HG03045 (cell line): ENCODE results near the gene SLC16A6.
A peak's percentile ranks its signal among the peaks of the same experiment; 100 is the strongest.
"Not testable (repeated sequence)": the region's sequence is repeated elsewhere in the genome, so short reads cannot be mapped to it uniquely, and the experiment has no call there.

Experiments used
- ATAC-seq: cut with Tn5 transposase; IDR thresholded peaks from one replicate; pipeline ENCODE4 v1.9.1; 2021; ENCODE audit warnings: mild to moderate bottlenecking, moderate library complexity; ENCODE audit not compliant: unreplicated experiment

Gene SLC16A6

DNA sequence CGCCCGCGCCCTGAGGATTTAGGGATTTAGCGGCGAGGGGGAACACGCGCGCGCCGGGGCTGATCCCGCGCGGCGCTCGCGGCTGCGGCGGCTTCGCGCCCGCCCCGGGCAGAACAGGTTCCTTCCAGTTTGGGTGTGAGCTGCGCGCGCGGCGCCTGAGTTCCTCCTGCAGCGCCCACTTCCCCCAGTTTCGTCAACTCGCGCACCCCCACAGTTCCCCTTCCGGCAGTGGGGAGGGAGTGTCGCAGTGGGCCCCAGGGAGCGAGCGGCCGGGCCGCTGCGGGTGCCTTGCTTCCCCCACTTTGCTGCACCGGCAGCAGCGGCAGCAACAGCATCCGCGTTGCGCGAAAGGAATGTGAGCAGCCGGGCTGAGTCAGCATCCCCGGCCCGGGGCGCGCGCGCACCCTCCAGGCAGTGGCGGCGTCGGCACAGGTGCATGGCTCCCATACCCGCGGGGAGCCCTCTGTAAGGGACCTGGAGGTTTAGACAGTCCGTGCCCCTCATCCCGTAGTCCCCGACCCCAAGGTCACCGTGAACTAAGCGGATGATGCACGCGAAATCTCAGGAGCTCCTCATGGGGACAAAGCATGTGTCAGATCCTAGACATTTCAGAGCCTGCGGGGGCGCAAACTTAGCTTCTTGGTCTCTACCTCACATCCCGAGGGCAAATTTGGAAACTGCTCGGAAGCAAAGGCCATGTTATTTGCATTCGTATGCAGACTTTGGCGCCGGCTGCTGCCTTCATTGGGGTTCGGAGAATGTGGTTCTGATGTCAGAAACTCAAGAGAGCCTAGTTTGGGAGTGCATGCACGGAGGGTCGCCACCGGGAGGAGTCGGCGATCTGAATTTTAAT lies 1.1 kb upstream of the SLC16A6 start:
- ATAC-seq = peak; percentile 64

DNA sequence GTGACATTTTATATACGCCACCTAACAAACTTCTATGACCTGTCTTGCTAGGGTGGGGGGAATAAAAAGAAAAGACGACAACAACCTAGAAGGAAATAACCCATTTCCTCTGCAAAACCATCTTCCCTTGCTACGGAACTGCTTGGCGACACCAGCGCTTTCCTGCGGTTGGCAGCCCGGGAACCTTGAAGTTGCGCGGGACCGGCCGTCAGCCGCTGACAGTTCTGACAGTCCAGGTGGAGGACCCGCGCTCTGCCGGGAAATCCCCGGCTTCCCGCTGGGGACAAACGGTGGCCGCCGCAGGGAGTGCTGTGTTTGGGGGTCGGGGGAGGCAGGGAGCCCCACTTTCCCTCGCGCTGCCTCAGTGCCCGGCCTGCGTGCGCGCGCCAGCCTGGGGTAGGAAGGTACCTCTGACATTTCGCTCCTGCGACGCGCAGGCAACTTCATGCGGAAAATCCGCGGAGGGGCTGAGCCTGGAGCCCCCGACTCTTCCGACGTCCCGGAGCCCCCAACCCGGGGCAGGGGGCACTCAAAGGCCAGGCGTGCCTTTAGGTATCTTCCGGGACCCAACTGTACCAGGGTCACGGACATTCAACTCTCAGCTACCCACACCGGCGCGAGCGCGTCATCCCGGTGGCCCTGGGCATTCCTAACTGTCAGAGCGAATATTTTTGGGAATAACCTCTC lies 516 bp downstream of the SLC16A6 start:
- ATAC-seq = no peak

DNA sequence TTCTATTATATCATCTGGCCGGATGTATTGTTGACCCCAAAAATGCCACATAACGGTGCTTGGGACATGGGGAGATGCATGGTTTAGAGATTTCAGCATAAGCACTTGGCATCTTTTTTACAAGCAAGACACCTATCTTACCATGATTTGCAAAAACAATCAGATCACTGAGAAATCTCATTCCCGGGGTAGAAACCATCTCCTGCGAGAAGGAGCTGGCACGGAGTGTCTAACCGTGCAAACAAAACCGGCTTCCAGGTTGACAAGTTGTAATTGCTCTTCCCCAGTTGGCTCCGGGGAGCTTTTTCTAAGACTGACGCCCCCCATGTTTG lies 1.0 kb downstream of the SLC16A6 start:
- no peak for ATAC-seq

DNA sequence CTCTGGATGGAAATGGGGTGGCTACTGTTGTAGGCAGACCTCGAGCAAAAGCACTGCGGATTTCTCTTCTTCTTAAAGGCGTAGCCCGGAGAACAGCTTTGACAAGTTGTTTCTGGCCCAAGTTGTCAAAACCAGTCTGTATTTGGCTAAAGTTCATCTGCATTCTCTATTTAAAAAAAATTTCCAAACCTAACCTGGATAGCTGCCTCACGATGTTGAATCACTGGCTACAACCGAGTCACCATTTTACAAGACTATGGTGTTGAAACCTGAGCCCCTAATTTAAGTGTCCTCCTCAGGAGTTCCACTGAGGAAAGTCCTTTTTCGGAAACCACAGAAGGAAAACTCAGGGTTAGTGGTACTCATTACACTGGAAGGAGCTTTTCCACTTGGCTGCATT lies 1.5 kb downstream of the SLC16A6 start:
- ATAC-seq = no peak

DNA sequence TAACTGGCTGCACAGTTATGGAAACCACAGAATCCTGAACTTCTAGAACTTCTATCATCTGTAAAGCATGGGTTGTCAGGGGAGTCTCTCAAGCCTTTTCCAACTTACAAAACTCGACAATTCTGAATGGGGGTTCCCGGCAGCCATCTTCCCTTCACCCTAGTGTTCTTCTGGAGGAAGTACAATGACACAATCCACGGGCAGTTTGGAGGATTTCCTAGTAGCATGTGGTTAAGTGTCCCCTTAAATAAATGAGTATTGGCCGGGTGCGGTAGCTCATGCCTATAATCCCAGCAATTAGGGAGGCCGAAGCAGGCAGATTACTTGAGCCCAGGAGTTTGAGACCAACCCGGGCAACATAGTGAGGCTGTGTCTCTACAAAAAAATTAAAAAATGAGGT lies 2.1 kb downstream of the SLC16A6 start:
- ATAC-seq = no peak

DNA sequence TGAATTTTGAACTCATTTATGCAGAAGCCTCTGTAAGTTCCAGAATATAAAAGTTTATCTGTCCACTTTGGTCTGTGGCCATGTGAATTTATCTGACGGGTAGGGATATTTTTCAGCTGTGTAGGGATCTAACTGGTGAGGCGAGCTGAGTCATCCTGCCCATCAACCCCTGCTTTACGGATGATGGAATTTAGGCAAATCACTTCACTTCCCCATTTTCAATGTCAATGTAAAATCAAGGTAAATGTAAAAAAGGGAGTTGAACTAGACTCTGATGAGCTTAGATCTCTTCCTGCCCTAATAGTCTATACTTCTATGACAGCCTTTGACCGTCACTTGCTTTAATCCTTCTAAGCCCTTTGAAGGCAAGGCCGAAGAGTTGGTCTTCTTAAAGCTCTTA lies 2.6 kb downstream of the SLC16A6 start:
- ATAC-seq = no peak

DNA sequence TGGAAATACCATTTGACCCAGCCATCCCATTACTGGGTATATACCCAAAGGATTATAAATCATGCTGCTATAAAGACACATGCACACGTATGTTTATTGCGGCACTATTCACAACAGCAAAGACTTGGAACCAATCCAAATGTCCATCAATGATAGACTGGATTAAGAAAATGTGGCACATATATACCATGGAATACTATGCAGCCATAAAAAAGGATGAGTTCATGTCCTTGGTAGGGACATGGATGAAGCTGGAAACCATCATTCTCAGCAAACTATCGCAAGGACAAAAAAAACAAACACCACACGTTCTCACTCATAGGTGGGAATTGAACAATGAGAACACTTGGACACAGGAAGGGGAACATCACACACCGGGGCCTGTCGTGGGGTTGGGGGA lies 9.0 kb downstream of the SLC16A6 start:
- not testable (repeated sequence) for ATAC-seq

DNA sequence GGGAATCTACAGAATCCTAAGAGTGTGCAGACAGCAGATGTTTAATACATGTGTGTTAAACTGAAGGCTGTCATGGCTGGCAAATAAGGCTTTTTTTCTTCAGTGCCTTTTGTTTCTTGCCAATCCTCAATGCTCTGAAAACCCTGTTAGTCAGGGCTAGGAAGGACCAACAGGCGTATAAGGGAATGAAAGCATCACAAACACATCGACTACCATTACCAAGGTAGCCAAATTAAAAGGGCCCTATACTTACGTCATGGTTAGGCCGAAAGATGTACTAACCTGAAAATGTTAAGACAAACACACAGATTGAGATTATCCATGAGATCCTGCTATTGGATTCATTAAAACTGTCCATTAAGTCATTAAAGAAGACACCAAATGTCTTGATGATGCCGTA lies 13.1 kb downstream of the SLC16A6 start:
- no peak for ATAC-seq

DNA sequence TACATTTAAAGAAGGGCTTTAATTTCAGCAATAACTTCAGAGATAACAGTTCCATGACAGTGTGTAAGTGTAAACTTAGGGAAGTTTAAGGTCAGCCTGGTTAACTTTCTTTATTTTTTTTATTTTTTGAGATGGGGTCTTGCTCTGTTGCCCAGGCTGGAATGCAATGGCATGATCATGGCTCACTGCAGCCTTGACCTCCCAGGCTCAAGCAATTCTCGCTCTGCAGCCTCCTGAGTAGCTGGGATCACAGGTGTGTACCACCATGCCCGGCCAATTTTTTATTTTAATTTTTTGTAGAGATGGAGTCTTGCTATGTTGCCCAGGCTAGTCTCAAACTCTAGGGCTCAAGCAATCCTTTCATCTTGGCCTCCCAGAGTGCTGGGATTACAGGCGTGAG lies 14.6 kb downstream of the SLC16A6 start:
- ATAC-seq = not testable (repeated sequence)

DNA sequence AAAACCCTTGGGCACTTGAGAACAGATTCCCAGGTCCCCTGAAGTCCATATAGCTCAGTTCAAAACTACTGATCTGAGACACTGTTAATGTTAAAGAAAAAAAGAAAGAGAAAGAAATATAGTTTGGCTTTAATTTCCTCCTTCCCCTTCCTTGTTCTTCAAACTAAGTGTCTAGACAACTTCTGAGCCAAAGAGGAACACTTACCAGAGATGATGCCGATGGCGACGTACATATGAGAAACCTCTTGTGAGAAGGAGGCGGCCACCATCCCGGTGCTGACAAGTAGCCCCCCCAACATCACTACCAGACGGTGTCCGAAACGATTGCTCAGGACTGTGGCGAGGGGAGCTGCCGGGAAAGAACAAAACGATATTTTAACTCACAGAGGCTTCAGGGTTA lies 17.2 kb downstream of the SLC16A6 start:
- no peak for ATAC-seq

DNA sequence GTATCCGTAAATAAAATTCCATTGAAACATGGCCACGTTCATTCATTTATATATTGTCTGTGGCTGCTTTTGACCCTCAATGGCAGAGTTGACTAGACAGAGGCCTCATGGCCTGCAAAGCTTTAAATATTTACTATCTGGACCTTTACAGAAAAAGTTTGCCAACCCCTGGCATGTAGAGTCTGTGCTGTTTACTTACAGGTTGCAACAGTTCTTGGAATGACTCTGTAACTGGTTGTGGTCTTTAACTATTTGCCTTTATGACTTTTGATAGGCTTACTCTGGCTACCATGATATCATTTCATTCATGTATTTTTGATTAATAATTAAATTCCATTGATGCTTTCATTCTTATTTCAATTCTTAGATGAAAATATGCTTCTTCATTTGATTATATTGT lies 25.1 kb downstream of the SLC16A6 start:
- not testable (repeated sequence) for ATAC-seq

DNA sequence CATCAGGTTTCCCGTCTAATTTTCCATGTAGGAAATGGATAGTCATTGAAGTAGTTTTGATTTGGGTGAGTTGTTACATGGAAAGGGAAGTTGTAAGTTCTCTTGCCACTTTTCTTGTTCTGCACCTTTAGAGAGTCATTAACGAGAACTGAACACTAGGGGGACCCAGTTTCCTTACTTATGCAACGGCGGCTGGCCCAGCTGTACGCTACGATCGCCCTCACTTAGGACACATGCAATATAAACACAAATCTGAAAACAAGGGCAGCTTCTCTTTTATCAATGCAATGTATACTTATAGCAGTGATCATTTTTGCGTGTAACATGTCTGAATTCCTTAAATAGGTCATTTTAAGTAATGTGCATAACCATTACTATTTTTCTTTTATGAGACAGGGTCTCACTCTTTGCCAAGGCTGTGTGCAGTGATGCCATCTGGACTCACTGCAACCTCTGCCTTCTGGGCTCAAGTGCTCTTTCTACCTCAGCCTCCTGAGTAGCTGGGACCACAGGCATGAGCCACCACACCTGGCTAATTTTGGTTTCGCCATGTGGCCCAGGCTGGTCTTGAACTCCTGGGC lies 27.7 kb downstream of the SLC16A6 start:
- peak; percentile 41 for ATAC-seq

DNA sequence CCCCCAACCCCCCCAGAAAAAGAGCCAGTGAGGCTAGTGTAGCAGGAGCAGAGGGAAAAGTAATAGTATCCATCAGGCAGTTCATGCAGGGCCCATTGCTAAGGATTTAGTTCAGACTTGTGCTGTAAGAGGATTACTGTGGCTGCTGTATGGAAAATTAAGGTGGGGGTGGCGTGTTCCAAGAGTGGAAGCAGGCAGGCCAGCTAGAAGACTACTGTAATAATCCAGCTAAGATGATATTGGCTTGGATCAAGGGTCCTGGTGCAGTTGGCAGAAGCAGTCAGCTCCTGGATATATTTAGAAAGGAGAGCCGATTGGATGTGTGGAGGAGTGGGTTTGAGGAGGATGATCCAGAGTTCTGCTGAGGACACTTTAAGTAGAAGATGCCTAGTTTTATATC lies 28.5 kb downstream of the SLC16A6 start:
- not testable (repeated sequence) for ATAC-seq

DNA sequence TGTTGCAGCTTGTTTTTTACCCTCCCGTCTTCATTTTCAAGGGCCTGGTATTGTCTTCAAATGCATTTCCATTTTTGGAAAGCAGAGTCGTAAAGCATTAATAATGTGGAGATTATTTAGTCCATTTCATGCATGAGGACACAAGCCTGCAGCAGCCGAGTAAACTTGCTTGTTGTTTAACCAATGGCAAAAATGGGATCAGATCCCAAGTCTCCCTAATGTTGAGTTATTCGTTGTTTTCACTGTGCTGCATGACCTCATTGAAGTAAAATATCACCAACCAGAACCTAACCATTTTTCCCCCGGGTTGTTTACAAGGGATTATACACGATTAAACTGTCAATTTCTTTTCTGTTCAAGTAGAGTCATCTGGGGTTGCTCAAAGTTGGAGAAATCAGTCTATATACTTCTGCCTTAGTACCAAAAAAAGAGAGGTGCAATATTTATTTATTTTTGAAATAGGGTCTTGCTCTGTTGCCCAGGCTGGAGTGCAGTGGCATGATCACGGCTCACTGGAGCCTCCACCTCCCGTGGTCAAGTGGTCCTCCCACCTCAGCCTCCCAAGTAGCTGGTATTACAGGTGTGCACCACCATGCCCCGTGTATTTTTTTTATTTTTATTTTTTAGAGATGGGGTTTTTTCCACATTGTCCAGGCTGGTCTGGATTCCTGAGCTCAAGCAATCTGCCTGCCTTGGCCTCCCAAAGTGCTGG lies 30.7 kb downstream of the SLC16A6 start:
- no peak for ATAC-seq

DNA sequence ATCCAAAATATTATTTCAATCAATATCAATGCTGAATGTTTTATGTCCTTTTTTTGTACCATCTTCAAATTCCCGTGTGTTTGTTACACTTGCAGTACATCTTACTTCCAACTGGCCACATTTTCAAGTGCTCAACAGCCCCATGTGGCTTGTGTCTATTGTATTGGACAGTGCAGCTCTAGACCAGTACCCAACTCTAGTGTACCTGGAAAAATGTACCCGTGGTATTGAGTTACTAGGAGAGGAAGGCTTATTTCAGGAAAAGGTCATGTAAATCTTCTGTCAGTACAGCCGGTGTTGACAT lies 31.3 kb downstream of the SLC16A6 start:
- ATAC-seq = not testable (repeated sequence)

DNA sequence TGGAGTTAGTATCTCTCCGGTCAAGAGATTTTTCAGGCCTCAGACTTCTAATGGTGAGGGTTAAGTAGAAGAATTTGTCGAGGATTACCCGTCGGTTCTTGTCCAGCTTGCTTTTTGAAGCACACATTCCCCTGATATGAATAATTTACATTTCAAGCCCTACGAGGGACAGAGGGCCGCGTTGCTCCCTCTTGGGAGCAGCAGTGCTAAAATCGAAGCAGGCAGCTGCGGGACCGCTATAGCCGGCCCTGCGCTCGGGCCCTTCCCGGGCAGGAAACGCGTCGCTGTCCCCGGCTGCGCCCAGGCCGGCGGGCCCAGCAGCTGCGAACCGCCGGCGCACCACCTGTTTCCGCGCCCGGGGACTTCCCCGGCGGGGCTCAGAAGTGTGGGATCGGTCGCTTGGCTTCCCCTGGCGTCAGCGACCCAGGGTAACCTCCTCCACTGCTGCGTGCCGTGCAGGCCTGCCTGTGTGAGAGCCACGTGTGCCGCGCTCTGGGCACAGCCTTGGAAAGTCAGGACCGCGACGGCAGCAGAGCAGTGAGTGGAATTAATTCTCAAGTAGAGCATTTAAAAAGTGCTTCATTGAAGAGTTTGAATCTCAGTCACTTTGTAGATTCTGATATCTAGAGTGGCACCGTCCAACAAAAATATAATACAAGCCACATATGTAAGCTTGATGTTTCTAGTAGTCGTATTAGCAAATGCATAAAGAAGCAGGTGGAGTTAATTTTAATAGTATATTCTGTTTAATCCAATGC lies 31.9 kb downstream of the SLC16A6 start:
- peak; percentile 91 for ATAC-seq

DNA sequence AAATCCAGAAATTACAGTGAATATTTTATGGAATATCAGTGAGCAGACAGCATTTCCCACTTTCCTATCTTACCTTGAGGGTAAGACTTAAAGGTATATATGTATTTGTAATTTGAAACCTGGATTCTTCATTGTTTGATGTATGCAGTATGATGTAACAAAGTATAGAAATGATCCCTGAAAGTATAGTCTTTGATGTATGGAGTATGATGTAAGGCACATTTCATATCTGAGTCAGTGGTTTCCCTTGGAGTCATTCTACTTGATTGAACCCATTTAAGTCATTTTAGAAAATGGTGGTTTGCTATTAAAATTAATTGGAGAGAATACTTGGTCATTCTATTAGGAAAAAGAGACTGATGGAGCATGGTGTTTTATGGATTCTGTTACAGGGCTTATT lies 33.0 kb downstream of the SLC16A6 start:
- no peak for ATAC-seq

DNA sequence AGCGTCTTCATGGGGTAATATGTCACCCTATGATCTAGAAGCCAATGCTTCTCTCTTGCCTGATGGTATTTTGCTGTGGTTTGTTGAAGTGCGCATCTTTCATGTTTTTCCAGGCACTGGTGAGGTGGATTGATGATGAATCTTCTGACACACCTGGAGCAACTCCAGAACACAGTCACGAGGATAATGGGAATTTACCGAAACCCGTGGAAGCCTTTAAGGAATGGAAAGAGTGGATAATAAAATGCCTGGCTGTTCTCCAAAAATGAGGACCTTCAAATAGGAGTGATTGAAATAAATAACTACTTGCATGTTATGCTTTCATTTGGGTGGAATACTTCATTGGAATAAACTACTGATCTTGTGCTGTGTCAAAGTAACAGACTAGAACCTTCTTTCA lies 34.2 kb downstream of the SLC16A6 start:
- ATAC-seq = not testable (repeated sequence)

DNA sequence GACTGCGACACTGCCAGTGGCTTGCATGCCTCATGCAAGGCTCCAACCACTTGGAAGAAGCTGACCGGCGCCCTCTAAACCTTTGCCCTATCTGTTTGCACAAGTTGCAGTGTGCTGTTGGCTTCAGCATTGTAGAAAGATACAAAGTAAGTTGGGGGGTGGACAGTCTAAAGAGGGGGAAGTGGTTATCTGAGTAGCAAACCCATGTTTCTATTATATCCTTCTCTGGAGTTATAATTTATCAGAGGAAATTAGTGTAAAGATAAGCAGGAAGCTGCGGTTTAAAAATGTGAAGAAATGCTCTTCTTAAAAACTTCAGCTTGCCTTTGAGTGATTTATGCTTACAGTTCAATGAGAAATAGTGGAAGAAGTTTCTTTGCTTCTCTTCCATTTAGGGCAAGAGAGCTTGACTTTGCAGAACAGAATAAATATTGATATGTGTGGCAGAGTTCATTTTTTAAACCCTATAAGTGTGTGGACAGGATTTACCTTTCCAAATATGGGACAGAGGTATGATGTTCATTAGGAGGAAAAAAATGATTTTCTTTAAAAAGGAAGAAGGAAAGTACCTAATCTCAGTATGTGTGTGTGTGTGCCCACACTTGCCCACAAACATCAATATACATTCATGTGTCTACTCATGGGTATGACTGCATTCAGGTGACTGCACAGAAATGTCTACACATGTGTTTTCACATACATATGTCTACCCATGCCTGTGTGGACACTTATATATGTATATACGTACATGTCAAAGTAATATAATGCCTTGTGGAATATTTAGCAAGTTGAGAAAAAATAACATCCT lies 35.0 kb downstream of the SLC16A6 start:
- no peak for ATAC-seq

DNA sequence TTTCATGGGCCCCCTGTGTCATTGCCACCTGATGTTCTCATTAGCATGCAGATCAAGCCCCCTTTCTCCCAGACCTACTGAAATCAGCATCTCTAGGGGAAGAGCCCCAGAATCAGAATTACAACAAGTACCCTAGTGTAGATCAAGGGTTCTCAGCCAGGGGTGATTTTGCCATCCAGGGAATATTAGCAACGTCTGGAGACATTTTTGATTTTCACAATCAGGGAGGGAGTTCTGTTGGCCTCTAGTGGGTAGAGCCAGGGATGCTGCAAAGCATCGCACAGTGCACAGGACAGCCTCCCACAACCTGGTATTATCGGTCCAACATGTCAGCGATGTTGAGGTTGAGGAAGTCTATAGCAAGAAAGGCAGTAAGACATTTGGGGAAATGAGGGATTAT lies 35.8 kb downstream of the SLC16A6 start:
- no peak for ATAC-seq
